Measurements from ENCODE around the gene FKRP.

DNA sequence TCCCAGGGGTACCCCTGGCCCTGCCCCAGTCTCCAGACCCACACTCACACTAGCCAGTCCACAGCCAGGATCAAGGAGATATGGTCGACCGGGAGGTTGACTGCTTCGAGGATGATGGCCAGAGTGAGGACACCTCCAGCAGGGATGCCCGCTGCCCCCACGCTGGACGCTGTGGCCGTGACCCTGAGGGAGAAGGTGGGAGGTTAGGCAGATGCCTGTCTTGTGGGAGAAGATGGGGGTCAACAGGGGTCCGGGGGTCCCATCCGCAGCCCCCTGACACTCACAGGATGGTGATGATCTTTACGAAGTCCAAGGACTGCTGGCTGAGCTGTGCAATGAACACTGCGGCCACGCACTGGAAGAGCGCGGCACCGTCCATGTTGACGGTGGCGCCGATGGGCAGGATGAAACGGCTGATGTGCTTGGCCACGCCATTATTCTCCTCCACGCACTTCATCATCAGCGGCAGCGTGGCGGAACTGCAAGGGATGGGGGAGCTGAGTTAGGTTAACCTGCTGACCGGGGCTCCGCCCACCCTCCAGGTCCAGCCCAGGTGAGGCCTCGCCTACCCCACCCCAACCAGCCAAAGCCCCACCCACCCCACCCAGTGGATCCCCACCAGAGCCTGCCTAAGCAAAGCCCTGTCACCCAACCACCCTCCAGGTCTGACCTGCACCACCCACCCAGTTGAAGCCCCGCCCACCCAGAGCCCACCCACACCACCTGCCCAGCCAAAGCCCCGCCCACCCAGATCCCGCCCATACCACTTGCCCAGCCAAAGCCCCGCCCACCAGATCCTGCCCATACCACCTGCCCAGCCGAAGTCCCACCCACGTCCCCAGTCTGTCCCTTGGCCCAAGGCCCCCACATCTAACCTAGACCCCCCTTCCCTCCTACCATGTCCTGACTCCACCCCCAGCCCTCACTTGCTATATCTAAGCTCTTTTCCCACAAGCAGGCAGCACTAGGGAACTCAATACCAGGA lies 31.4 kb downstream of the FKRP start:
- TF ChIP-seq POLR2AphosphoS5 (IDR thresholded peaks at IDR 0.05): no peak
- TF ChIP-seq, protein P1, sequence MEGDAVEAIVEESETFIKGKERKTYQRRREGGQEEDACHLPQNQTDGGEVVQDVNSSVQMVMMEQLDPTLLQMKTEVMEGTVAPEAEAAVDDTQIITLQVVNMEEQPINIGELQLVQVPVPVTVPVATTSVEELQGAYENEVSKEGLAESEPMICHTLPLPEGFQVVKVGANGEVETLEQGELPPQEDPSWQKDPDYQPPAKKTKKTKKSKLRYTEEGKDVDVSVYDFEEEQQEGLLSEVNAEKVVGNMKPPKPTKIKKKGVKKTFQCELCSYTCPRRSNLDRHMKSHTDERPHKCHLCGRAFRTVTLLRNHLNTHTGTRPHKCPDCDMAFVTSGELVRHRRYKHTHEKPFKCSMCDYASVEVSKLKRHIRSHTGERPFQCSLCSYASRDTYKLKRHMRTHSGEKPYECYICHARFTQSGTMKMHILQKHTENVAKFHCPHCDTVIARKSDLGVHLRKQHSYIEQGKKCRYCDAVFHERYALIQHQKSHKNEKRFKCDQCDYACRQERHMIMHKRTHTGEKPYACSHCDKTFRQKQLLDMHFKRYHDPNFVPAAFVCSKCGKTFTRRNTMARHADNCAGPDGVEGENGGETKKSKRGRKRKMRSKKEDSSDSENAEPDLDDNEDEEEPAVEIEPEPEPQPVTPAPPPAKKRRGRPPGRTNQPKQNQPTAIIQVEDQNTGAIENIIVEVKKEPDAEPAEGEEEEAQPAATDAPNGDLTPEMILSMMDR (IDR thresholded peaks at IDR 0.05): no peak

All from stomach (tissue), 4 donors.